ENCODE data around the gene PPP1R14D. TPM values are rescaled to one million over a fixed set of nuclear protein-coding genes. Genes with fewer than 3 reads are reported as not detected.

Gene PPP1R14D

Small RNA genes within 50 kb of the gene (small RNA-seq; reads per million reads assigned to genes)
- not detected for gene AC025166.1 (ENCODE audit: insufficient read depth)
